Stimulated activated CD8-positive, alpha-beta memory T cell treated with anti-CD3 and anti-CD28 coated beads, Interleukin-7, amount 100 ng/mL, for 48 hours (primary cell): ENCODE measurements around the gene PIGQ.

ENCODE experiments used
- DNase-seq, 2 donors: peaks; one replicate each; pipeline ENCODE4 v3.0.0-alpha.2; 2020; ENCODE audit warnings: low read depth in 1 of 2; ENCODE audit errors: extremely low read depth in 1 of 2

PIGQ gene

GRCh38 chr16:625977-626765 is 56.4 kb downstream of the PIGQ start:
- no peak for DNase-seq

GRCh38 chr16:626787-627453 is 57.2 kb downstream of the PIGQ start:
- no peak for DNase-seq

- DNase-seq: no peak
Measured at GRCh38 chr16:627454-628239, 57.9 kb downstream of the PIGQ start.

GRCh38 chr16:628321-629061 is 58.7 kb downstream of the PIGQ start:
- DNase-seq: no peak

- no peak for DNase-seq
Measured at GRCh38 chr16:629185-629832, 59.5 kb downstream of the PIGQ start.

GRCh38 chr16:629833-630248 is 60.1 kb downstream of the PIGQ start:
- no peak for DNase-seq

GRCh38 chr16:630249-630814 is 60.6 kb downstream of the PIGQ start:
- no peak for DNase-seq

- DNase-seq: no peak
Measured at GRCh38 chr16:630815-631405, 61.1 kb downstream of the PIGQ start, which contains the start of gene WFIKKN1. Gene WFIKKN1, plus strand, starts transcription at chr16:630985. Its CDS starts 269 bp downstream, at chr16:631254.

GRCh38 chr16:631808-632358 is 62.1 kb downstream of the PIGQ start:
- DNase-seq: no peak

GRCh38 chr16:632486-633335 is 62.9 kb downstream of the PIGQ start:
- no peak for DNase-seq

GRCh38 chr16:633336-634050 is 63.7 kb downstream of the PIGQ start:
- DNase-seq: no peak
